Endometrial microvascular endothelial cells (primary cell): Measurements from ENCODE around the gene FRAS1. TPM values are rescaled to one million over a fixed set of nuclear protein-coding genes. Genes with fewer than 3 reads are reported as not detected.
"Not testable (repeated sequence)": the region's sequence is repeated elsewhere in the genome, so short reads cannot be mapped to it uniquely, and the experiment has no call there.

Experiments
- in situ Hi-C: cut with HindIII; loops from 2 replicates; pipeline ENCODE4 v1.10.0; 2017; ENCODE audit warnings: low sequenced_read_pairs, low pct_unique_long_range_greater_than_20kb; ENCODE audit errors: inconsistent ontology term
- total RNA-seq: library from RNA; depleted of rRNA; stranded (reverse); fragments of >200 nt; gene quantifications from one replicate; pipeline ENCODE4 v1.2.3, GENCODE V29; 2015; ENCODE audit errors: inconsistent ontology term

FRAS1 gene
- total RNA-seq, 1 donor from 2014 or later: 1.4 TPM

- in situ Hi-C loops: no loop called here
Measured at GRCh38 chr4:78226279-78226678, 169.2 kb downstream of the FRAS1 start.

GRCh38 chr4:78227411-78228057 lies 170.4 kb downstream of the FRAS1 start:
- in situ Hi-C loops: no loop called here

- in situ Hi-C loops: no loop called here
Measured at GRCh38 chr4:78235800-78236199, 178.7 kb downstream of the FRAS1 start.

- in situ Hi-C loops: no loop called here
Measured at GRCh38 chr4:78237360-78237759, 180.2 kb downstream of the FRAS1 start.

- in situ Hi-C loops: no loop called here
Measured at GRCh38 chr4:78242071-78242470, 184.9 kb downstream of the FRAS1 start.

- in situ Hi-C loops: no loop called here
Measured at GRCh38 chr4:78244705-78245485, 187.8 kb downstream of the FRAS1 start.

- in situ Hi-C loops: no loop called here
Measured at GRCh38 chr4:78247536-78248285, 190.6 kb downstream of the FRAS1 start.

GRCh38 chr4:78250500-78250899 lies 193.4 kb downstream of the FRAS1 start:
- in situ Hi-C loops: no loop called here

GRCh38 chr4:78252773-78253172 lies 195.7 kb downstream of the FRAS1 start:
- in situ Hi-C loops: not testable (repeated sequence)

GRCh38 chr4:78254893-78255292 lies 197.8 kb downstream of the FRAS1 start:
- in situ Hi-C loops: no loop called here

GRCh38 chr4:78265006-78265405 lies 207.9 kb downstream of the FRAS1 start:
- in situ Hi-C loops: no loop called here

GRCh38 chr4:78267790-78268189 lies 210.7 kb downstream of the FRAS1 start:
- in situ Hi-C loops: no loop called here

GRCh38 chr4:78268597-78268996 lies 211.5 kb downstream of the FRAS1 start:
- in situ Hi-C loops: no loop called here

GRCh38 chr4:78275450-78275849 lies 218.3 kb downstream of the FRAS1 start:
- in situ Hi-C loops: not testable (repeated sequence)

GRCh38 chr4:78286281-78286680 lies 229.2 kb downstream of the FRAS1 start:
- in situ Hi-C loops: no loop called here

GRCh38 chr4:78288327-78288726 lies 231.2 kb downstream of the FRAS1 start:
- in situ Hi-C loops: no loop called here

GRCh38 chr4:78291277-78291676 lies 234.2 kb downstream of the FRAS1 start:
- in situ Hi-C loops: no loop called here

GRCh38 chr4:78292341-78292740 lies 235.2 kb downstream of the FRAS1 start:
- in situ Hi-C loops: no loop called here

GRCh38 chr4:78292856-78293255 lies 235.7 kb downstream of the FRAS1 start:
- in situ Hi-C loops: no loop called here

- in situ Hi-C loops: no loop called here
Measured at GRCh38 chr4:78293348-78293747, 236.2 kb downstream of the FRAS1 start.
